ENCODE results near the gene FOXA2.

FOXA2 gene

GRCh38 chr20:22545045-22545444 lies 39.3 kb downstream of the FOXA2 start:
- Histone ChIP-seq H3K36me3 (ENCODE audit: control insufficient read depth in 1 of 2, insufficient read depth in 2 of 2, low read length in 2 of 2) (no peaks in the 10 kb centered on the region), H3K79me2 (ENCODE audit: control insufficient read depth, insufficient read depth, low read length, poor library complexity) (no peaks in the 10 kb centered on the region), H3K4me3 (ENCODE audit: low read depth, low read length) (no peak overlapping the region), H3K27me3 (ENCODE audit: insufficient read depth, low read length) (no peaks in the 10 kb centered on the region), H4K8ac (ENCODE audit: low read depth, low read length) (no peak overlapping the region), H2AFZ (ENCODE audit: insufficient read depth, low read length, poor library complexity) (no peak overlapping the region), H3K23ac (ENCODE audit: low read length) (no peak overlapping the region), H2BK120ac (ENCODE audit: insufficient read depth, low read length, poor library complexity) (no peak overlapping the region), H3K79me1 (ENCODE audit: low read length) (no peaks in the 10 kb centered on the region), H3K9ac (ENCODE audit: low read length) (no peak overlapping the region), H2AK5ac (ENCODE audit: low read length) (no peak overlapping the region), H3K4me1 (ENCODE audit: control insufficient read depth in 1 of 2, insufficient read depth in 2 of 2, low read length in 2 of 2) (no peaks in the 10 kb centered on the region), H2BK12ac (ENCODE audit: low read length) (no peak overlapping the region), H4K91ac (ENCODE audit: low read depth, low read length) (no peak overlapping the region), H3K4me2 (ENCODE audit: low read length) (no peak overlapping the region), H3K27ac (ENCODE audit: low read depth, low read length) (no peak overlapping the region), H3K4ac (ENCODE audit: low read depth, low read length) (no peak overlapping the region), H3K9me3 (ENCODE audit: insufficient read depth, low read depth, low read length) (no peaks in the 10 kb centered on the region), H2BK5ac (ENCODE audit: low read depth, low read length, poor library complexity) (no peak overlapping the region), H4K12ac (ENCODE audit: low read depth, low read length) (no peak overlapping the region), H3K18ac (ENCODE audit: low read length) (no peak overlapping the region), H3K14ac (ENCODE audit: low read length) (no peak overlapping the region)
- no peak for DNase-seq

GRCh38 chr20:22544462-22544861 lies 39.9 kb downstream of the FOXA2 start:
- H4K91ac ChIP-seq (ENCODE audit: low read depth, low read length): no peak overlapping the region
- no peak overlapping the region for H3K4me3 ChIP-seq (ENCODE audit: low read depth, low read length)
- no peak overlapping the region for H3K4me2 ChIP-seq (ENCODE audit: low read length)
- no peak overlapping the region for H2BK12ac ChIP-seq (ENCODE audit: low read length)
- no peaks in the 10 kb centered on the region for H3K27me3 ChIP-seq (ENCODE audit: insufficient read depth, low read length)
- H3K9me3 ChIP-seq (ENCODE audit: insufficient read depth, low read depth, low read length): no peaks in the 10 kb centered on the region
- WGBS (ENCODE audit: extremely low coverage, insufficient coverage, insufficient read length): no CpG with 5 or more reads among the region's 1 CpG
- H3K18ac ChIP-seq (ENCODE audit: low read length): no peak overlapping the region
- no peaks in the 10 kb centered on the region for H3K79me2 ChIP-seq (ENCODE audit: control insufficient read depth, insufficient read depth, low read length, poor library complexity)
- DNase-seq: no peak
- no peak overlapping the region for H2BK5ac ChIP-seq (ENCODE audit: low read depth, low read length, poor library complexity)
- no peak overlapping the region for H2BK120ac ChIP-seq (ENCODE audit: insufficient read depth, low read length, poor library complexity)
- no peak overlapping the region for H2AFZ ChIP-seq (ENCODE audit: insufficient read depth, low read length, poor library complexity)
- H3K23ac ChIP-seq (ENCODE audit: low read length): no peak overlapping the region
- H2AK5ac ChIP-seq (ENCODE audit: low read length): no peak overlapping the region
- H3K4ac ChIP-seq (ENCODE audit: low read depth, low read length): no peak overlapping the region
- no peak overlapping the region for H3K27ac ChIP-seq (ENCODE audit: low read depth, low read length)
- no peak overlapping the region for H4K12ac ChIP-seq (ENCODE audit: low read depth, low read length)
- H3K4me1 ChIP-seq (ENCODE audit: control insufficient read depth in 1 of 2, insufficient read depth in 2 of 2, low read length in 2 of 2): no peaks in the 10 kb centered on the region
- H3K9ac ChIP-seq (ENCODE audit: low read length): no peak overlapping the region
- H4K8ac ChIP-seq (ENCODE audit: low read depth, low read length): no peak overlapping the region
- no peaks in the 10 kb centered on the region for H3K36me3 ChIP-seq (ENCODE audit: control insufficient read depth in 1 of 2, insufficient read depth in 2 of 2, low read length in 2 of 2)
- H3K79me1 ChIP-seq (ENCODE audit: low read length): no peaks in the 10 kb centered on the region
- H3K14ac ChIP-seq (ENCODE audit: low read length): no peak overlapping the region

- H4K8ac ChIP-seq (ENCODE audit: low read depth, low read length): no peak overlapping the region
- no peaks in the 10 kb centered on the region for H3K27me3 ChIP-seq (ENCODE audit: insufficient read depth, low read length)
- H3K4me2 ChIP-seq (ENCODE audit: low read length): no peak overlapping the region
- no peaks in the 10 kb centered on the region for H3K79me1 ChIP-seq (ENCODE audit: low read length)
- H3K14ac ChIP-seq (ENCODE audit: low read length): no peak overlapping the region
- no peak overlapping the region for H4K91ac ChIP-seq (ENCODE audit: low read depth, low read length)
- no peak overlapping the region for H4K12ac ChIP-seq (ENCODE audit: low read depth, low read length)
- no peaks in the 10 kb centered on the region for H3K79me2 ChIP-seq (ENCODE audit: control insufficient read depth, insufficient read depth, low read length, poor library complexity)
- H2AFZ ChIP-seq (ENCODE audit: insufficient read depth, low read length, poor library complexity): no peak overlapping the region
- no peak overlapping the region for H3K4ac ChIP-seq (ENCODE audit: low read depth, low read length)
- no peak overlapping the region for H2AK5ac ChIP-seq (ENCODE audit: low read length)
- no peak overlapping the region for H2BK5ac ChIP-seq (ENCODE audit: low read depth, low read length, poor library complexity)
- H3K18ac ChIP-seq (ENCODE audit: low read length): no peak overlapping the region
- H3K4me1 ChIP-seq (ENCODE audit: control insufficient read depth in 1 of 2, insufficient read depth in 2 of 2, low read length in 2 of 2): no peaks in the 10 kb centered on the region
- DNase-seq: no peak
- no peak overlapping the region for H3K23ac ChIP-seq (ENCODE audit: low read length)
- no peak overlapping the region for H2BK12ac ChIP-seq (ENCODE audit: low read length)
- H2BK120ac ChIP-seq (ENCODE audit: insufficient read depth, low read length, poor library complexity): no peak overlapping the region
- H3K9ac ChIP-seq (ENCODE audit: low read length): no peak overlapping the region
- no peak overlapping the region for H3K27ac ChIP-seq (ENCODE audit: low read depth, low read length)
- H3K9me3 ChIP-seq (ENCODE audit: insufficient read depth, low read depth, low read length): no peaks in the 10 kb centered on the region
- no peak overlapping the region for H3K4me3 ChIP-seq (ENCODE audit: low read depth, low read length)
- no peaks in the 10 kb centered on the region for H3K36me3 ChIP-seq (ENCODE audit: control insufficient read depth in 1 of 2, insufficient read depth in 2 of 2, low read length in 2 of 2)
- no CpG with 5 or more reads among the region's 1 CpG for WGBS (ENCODE audit: extremely low coverage, insufficient coverage, insufficient read length)
Measured at GRCh38 chr20:22542427-22542826, 41.9 kb downstream of the FOXA2 start.

GRCh38 chr20:22540832-22541231 lies 43.5 kb downstream of the FOXA2 start:
- H2AFZ ChIP-seq (ENCODE audit: insufficient read depth, low read length, poor library complexity): no peak overlapping the region
- H3K9ac ChIP-seq (ENCODE audit: low read length): no peak overlapping the region
- no peaks in the 10 kb centered on the region for H3K79me2 ChIP-seq (ENCODE audit: control insufficient read depth, insufficient read depth, low read length, poor library complexity)
- H3K79me1 ChIP-seq (ENCODE audit: low read length): no peaks in the 10 kb centered on the region
- no peak overlapping the region for H3K4me3 ChIP-seq (ENCODE audit: low read depth, low read length)
- H3K27me3 ChIP-seq (ENCODE audit: insufficient read depth, low read length): no peaks in the 10 kb centered on the region
- H2AK5ac ChIP-seq (ENCODE audit: low read length): no peak overlapping the region
- no peak overlapping the region for H4K8ac ChIP-seq (ENCODE audit: low read depth, low read length)
- H3K18ac ChIP-seq (ENCODE audit: low read length): no peak overlapping the region
- no CpG with 5 or more reads among the region's 10 CpGs for WGBS (ENCODE audit: extremely low coverage, insufficient coverage, insufficient read length)
- H3K4ac ChIP-seq (ENCODE audit: low read depth, low read length): no peak overlapping the region
- H3K4me2 ChIP-seq (ENCODE audit: low read length): no peak overlapping the region
- no peaks in the 10 kb centered on the region for H3K9me3 ChIP-seq (ENCODE audit: insufficient read depth, low read depth, low read length)
- H3K36me3 ChIP-seq (ENCODE audit: control insufficient read depth in 1 of 2, insufficient read depth in 2 of 2, low read length in 2 of 2): no peaks in the 10 kb centered on the region
- no peak overlapping the region for H3K27ac ChIP-seq (ENCODE audit: low read depth, low read length)
- H2BK120ac ChIP-seq (ENCODE audit: insufficient read depth, low read length, poor library complexity): no peak overlapping the region
- no peak for DNase-seq
- H3K4me1 ChIP-seq (ENCODE audit: control insufficient read depth in 1 of 2, insufficient read depth in 2 of 2, low read length in 2 of 2): no peaks in the 10 kb centered on the region
- H3K23ac ChIP-seq (ENCODE audit: low read length): no peak overlapping the region
- no peak overlapping the region for H4K91ac ChIP-seq (ENCODE audit: low read depth, low read length)
- no peak overlapping the region for H4K12ac ChIP-seq (ENCODE audit: low read depth, low read length)
- no peak overlapping the region for H2BK12ac ChIP-seq (ENCODE audit: low read length)
- no peak overlapping the region for H2BK5ac ChIP-seq (ENCODE audit: low read depth, low read length, poor library complexity)
- H3K14ac ChIP-seq (ENCODE audit: low read length): no peak overlapping the region

Measured in trophoblast cell (in vitro differentiated cells and primary cell).